SK-N-SH treated with all-trans-retinoic acid at 6 μM for 48 hours (cell line): ENCODE results near the gene KIF6.

ENCODE experiments used
- ATAC-seq: fragments of 200-7000 bp; cut with Tn5 transposase; 3 replicates; pipeline ENCODE4 v1.9.1; 2020; ENCODE audit warnings: mild to moderate bottlenecking, moderate library complexity
- ARNTL ChIP-seq: fragments of 450-650 bp; formaldehyde crosslinking; IDR thresholded peaks from 2 replicates; pipeline ENCODE4 v1.5.0; 2020; ENCODE audit warnings: low read depth, mild to moderate bottlenecking, moderate library complexity, borderline replicate concordance
- BACH2 ChIP-seq: fragments of 250-450 bp; sonication (Bioruptor Pico); IDR thresholded peaks from 2 replicates; pipeline ENCODE4 v1.9.0; 2021; ENCODE audit warnings: mild to moderate bottlenecking, borderline replicate concordance
- ESRRG ChIP-seq: fragments of 250-450 bp; sonication (Bioruptor Pico); IDR thresholded peaks from 2 replicates; pipeline ENCODE4 v1.6.1; 2021; ENCODE audit warnings: mild to moderate bottlenecking
- GLIS3 ChIP-seq: fragments of 250-450 bp; sonication (Bioruptor Pico); IDR thresholded peaks from 2 replicates; pipeline ENCODE4 v1.5.0; 2020; ENCODE audit warnings: mild to moderate bottlenecking, moderate library complexity
- ISL1 ChIP-seq: fragments of 250-450 bp; sonication (Bioruptor Pico); IDR thresholded peaks from 2 replicates; pipeline ENCODE4 v2.1.2; 2022; ENCODE audit warnings: mild to moderate bottlenecking, moderate library complexity
- OSR1 ChIP-seq: fragments of 250-450 bp; sonication (Bioruptor Pico); IDR thresholded peaks from 2 replicates; pipeline ENCODE4 v1.8.0; 2022; ENCODE audit warnings: moderate library complexity, mild to moderate bottlenecking, inconsistent platforms
- PPARA ChIP-seq: fragments of 250-450 bp; sonication (Bioruptor Pico); IDR thresholded peaks from 2 replicates; pipeline ENCODE4 v1.5.0; 2020; ENCODE audit warnings: mild to moderate bottlenecking, borderline replicate concordance
- RARB ChIP-seq: fragments of 250-450 bp; sonication (Bioruptor Pico); IDR thresholded peaks from 2 replicates; pipeline ENCODE4 v1.8.0; 2021; ENCODE audit warnings: mild to moderate bottlenecking, moderate library complexity
- TCF4 ChIP-seq: fragments of 250-450 bp; sonication (Bioruptor Pico); IDR thresholded peaks from 2 replicates; pipeline ENCODE4 v1.8.0; 2021; ENCODE audit warnings: mild to moderate bottlenecking, moderate library complexity, borderline replicate concordance
- ZC3H10 ChIP-seq: fragments of 250-450 bp; sonication (Bioruptor Pico); IDR thresholded peaks from 2 replicates; pipeline ENCODE4 v1.5.1; 2021; ENCODE audit warnings: mild to moderate bottlenecking, moderate library complexity
- ZFP3 ChIP-seq: fragments of 250-450 bp; sonication (Bioruptor Pico); IDR thresholded peaks from 2 replicates; pipeline ENCODE4 v1.5.0; 2020; ENCODE audit warnings: mild to moderate bottlenecking, moderate library complexity
- ZFP30 ChIP-seq: fragments of 450-650 bp; formaldehyde crosslinking; IDR thresholded peaks from 2 replicates; pipeline ENCODE4 v1.5.0; 2022; ENCODE audit warnings: mild to moderate bottlenecking, moderate library complexity
- ZNF565 ChIP-seq: fragments of 450-650 bp; formaldehyde crosslinking; conservative IDR thresholded peaks from 2 replicates; pipeline ENCODE4 v1.5.0; 2020; ENCODE audit warnings: low read depth, mild to moderate bottlenecking, moderate library complexity
- ZNF70 ChIP-seq: fragments of 450-650 bp; formaldehyde crosslinking; IDR thresholded peaks from 2 replicates; pipeline ENCODE4 v1.5.0; 2020; ENCODE audit warnings: mild to moderate bottlenecking, moderate library complexity
- ZNF8 ChIP-seq: fragments of 450-650 bp; formaldehyde crosslinking; IDR thresholded peaks from 2 replicates; pipeline ENCODE4 v1.5.0; 2020; ENCODE audit warnings: mild to moderate bottlenecking, moderate library complexity
- TF ChIP-seq, protein P1 (sequence below): fragments of 250-450 bp; sonication (Bioruptor Pico); IDR thresholded peaks from 2 replicates; pipeline ENCODE4 v1.8.0; 2020; ENCODE audit warnings: mild to moderate bottlenecking, moderate library complexity, borderline replicate concordance
- TF ChIP-seq, protein P2 (sequence below): fragments of 250-450 bp; sonication (Bioruptor Pico); IDR thresholded peaks from 2 replicates; pipeline ENCODE4 v1.5.1; 2020; ENCODE audit warnings: low read depth, mild to moderate bottlenecking, moderate library complexity
- TF ChIP-seq, protein P3 (sequence below): fragments of 250-450 bp; sonication (Bioruptor Pico); IDR thresholded peaks from 2 replicates; pipeline ENCODE4 v1.8.0; 2021; ENCODE audit warnings: low read depth, mild to moderate bottlenecking, moderate library complexity, borderline replicate concordance
- TF ChIP-seq, protein P4 (sequence below): fragments of 250-450 bp; sonication (Bioruptor Pico); IDR thresholded peaks from 2 replicates; pipeline ENCODE4 v1.5.0; 2020; ENCODE audit warnings: mild to moderate bottlenecking, moderate library complexity

The KIF6 gene

DNA sequence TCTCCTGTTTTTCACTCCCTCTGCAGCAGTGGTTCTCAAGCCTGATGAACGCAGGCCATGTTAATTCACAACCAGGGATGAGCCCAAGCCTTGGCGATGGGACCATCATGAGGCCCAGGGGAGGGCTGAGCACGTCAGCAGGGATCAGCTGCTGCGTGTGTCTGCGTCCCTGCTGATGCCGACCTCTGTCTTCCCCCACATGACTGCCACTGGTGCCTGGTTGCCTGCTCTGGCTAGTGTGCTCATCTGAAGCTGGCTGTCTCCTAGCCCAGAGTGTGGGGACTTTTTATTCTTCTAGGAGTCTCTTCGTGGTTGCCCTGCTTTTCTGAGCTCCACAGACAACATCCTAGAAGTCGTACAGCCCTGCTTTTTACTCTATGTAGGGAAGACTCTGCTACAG lies 361.9 kb downstream of the KIF6 start:
- TF ChIP-seq ISL1 (CRISPR knock-in tag) (no peak), OSR1 (CRISPR knock-in tag) (no peak), PPARA (CRISPR knock-in tag) (no peak), ZFP3 (no peak), ZC3H10 (CRISPR knock-in tag) (no peak), ZNF8 (CRISPR knock-in tag) (no peak), ARNTL (CRISPR knock-in tag) (no peak), GLIS3 (no peak), RARB (CRISPR knock-in tag) (no peak), ZFP30 (CRISPR knock-in tag) (no peak)
- TF ChIP-seq, protein P1, sequence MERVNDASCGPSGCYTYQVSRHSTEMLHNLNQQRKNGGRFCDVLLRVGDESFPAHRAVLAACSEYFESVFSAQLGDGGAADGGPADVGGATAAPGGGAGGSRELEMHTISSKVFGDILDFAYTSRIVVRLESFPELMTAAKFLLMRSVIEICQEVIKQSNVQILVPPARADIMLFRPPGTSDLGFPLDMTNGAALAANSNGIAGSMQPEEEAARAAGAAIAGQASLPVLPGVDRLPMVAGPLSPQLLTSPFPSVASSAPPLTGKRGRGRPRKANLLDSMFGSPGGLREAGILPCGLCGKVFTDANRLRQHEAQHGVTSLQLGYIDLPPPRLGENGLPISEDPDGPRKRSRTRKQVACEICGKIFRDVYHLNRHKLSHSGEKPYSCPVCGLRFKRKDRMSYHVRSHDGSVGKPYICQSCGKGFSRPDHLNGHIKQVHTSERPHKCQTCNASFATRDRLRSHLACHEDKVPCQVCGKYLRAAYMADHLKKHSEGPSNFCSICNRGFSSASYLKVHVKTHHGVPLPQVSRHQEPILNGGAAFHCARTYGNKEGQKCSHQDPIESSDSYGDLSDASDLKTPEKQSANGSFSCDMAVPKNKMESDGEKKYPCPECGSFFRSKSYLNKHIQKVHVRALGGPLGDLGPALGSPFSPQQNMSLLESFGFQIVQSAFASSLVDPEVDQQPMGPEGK (CRISPR knock-in tag), result no peak
- TF ChIP-seq, protein P2, sequence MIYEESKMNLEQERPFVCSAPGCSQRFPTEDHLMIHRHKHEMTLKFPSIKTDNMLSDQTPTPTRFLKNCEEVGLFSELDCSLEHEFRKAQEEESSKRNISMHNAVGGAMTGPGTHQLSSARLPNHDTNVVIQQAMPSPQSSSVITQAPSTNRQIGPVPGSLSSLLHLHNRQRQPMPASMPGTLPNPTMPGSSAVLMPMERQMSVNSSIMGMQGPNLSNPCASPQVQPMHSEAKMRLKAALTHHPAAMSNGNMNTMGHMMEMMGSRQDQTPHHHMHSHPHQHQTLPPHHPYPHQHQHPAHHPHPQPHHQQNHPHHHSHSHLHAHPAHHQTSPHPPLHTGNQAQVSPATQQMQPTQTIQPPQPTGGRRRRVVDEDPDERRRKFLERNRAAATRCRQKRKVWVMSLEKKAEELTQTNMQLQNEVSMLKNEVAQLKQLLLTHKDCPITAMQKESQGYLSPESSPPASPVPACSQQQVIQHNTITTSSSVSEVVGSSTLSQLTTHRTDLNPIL (CRISPR knock-in tag), result no peak
- no peak for ATAC-seq

DNA sequence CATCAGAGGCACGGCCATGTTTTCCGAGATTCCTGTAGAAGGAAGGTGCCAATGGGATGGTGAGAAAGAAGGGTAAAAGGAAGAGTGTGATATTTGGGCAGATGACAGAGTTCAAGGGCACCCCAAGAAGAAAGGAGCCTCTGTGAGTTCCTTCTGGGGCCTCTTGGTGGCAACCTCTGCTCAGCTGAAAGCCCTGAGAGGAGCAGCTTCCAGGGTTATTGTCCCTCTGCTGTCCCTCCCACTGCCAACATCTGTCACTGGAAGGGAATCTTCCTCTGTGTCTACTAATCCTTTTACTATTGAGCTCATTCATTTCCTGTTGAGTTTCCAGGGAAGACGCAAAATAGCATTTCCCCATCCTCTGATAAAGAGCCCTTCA lies 362.7 kb downstream of the KIF6 start:
- TF ChIP-seq, protein P3, sequence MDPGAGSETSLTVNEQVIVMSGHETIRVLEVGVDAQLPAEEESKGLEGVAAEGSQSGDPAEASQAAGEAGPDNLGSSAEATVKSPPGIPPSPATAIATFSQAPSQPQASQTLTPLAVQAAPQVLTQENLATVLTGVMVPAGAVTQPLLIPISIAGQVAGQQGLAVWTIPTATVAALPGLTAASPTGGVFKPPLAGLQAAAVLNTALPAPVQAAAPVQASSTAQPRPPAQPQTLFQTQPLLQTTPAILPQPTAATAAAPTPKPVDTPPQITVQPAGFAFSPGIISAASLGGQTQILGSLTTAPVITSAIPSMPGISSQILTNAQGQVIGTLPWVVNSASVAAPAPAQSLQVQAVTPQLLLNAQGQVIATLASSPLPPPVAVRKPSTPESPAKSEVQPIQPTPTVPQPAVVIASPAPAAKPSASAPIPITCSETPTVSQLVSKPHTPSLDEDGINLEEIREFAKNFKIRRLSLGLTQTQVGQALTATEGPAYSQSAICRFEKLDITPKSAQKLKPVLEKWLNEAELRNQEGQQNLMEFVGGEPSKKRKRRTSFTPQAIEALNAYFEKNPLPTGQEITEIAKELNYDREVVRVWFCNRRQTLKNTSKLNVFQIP (CRISPR knock-in tag), result no peak
- TF ChIP-seq, protein P2 (CRISPR knock-in tag), result no peak
- no peak for TF ChIP-seq ZFP3
- TF ChIP-seq PPARA (CRISPR knock-in tag), result no peak
- no peak for TF ChIP-seq ZFP30 (CRISPR knock-in tag)
- no peak for TF ChIP-seq ZNF565 (CRISPR knock-in tag)
- no peak for TF ChIP-seq OSR1 (CRISPR knock-in tag)
- TF ChIP-seq, protein P1 (CRISPR knock-in tag), result no peak
- TF ChIP-seq BACH2 (CRISPR knock-in tag), result no peak
- TF ChIP-seq ZNF8 (CRISPR knock-in tag), result no peak
- TF ChIP-seq, protein P4, sequence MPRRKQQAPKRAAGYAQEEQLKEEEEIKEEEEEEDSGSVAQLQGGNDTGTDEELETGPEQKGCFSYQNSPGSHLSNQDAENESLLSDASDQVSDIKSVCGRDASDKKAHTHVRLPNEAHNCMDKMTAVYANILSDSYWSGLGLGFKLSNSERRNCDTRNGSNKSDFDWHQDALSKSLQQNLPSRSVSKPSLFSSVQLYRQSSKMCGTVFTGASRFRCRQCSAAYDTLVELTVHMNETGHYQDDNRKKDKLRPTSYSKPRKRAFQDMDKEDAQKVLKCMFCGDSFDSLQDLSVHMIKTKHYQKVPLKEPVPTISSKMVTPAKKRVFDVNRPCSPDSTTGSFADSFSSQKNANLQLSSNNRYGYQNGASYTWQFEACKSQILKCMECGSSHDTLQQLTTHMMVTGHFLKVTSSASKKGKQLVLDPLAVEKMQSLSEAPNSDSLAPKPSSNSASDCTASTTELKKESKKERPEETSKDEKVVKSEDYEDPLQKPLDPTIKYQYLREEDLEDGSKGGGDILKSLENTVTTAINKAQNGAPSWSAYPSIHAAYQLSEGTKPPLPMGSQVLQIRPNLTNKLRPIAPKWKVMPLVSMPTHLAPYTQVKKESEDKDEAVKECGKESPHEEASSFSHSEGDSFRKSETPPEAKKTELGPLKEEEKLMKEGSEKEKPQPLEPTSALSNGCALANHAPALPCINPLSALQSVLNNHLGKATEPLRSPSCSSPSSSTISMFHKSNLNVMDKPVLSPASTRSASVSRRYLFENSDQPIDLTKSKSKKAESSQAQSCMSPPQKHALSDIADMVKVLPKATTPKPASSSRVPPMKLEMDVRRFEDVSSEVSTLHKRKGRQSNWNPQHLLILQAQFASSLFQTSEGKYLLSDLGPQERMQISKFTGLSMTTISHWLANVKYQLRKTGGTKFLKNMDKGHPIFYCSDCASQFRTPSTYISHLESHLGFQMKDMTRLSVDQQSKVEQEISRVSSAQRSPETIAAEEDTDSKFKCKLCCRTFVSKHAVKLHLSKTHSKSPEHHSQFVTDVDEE (CRISPR knock-in tag), result no peak
- no peak for TF ChIP-seq TCF4 (CRISPR knock-in tag)
- TF ChIP-seq ZNF70 (CRISPR knock-in tag), result no peak
- TF ChIP-seq ARNTL (CRISPR knock-in tag), result no peak
- TF ChIP-seq ESRRG (CRISPR knock-in tag), result no peak
- no peak for TF ChIP-seq GLIS3
- ATAC-seq, result peak; percentile 20; the same call in 1 of the 3 replicates
